C4-2B (cell line): ENCODE data around the gene PLAAT2.

Experiments
- CTCF ChIP-seq: fragments of 450-650 bp; conservative IDR thresholded peaks from 2 replicates; pipeline ENCODE4 v1.5.1; 2017; ENCODE audit warnings: mild to moderate bottlenecking
- ZFX ChIP-seq: fragments of 450-650 bp; IDR thresholded peaks from 2 replicates; pipeline ENCODE4 v1.6.1; 2017

GRCh38 chr11:63508009-63508408 is 55.2 kb downstream of the PLAAT2 start:
- TF ChIP-seq CTCF (no peak; the same call in 1 of the 2 replicates), ZFX (no peak)
